ENCODE data around the gene HNRNPL. TPM values are rescaled to one million over a fixed set of nuclear protein-coding genes. Genes with fewer than 3 reads are reported as not detected.
A peak's percentile ranks its signal among the peaks of the same experiment; 100 is the strongest.

HNRNPL gene
- total and polyA plus RNA-seq, 2 experiments from 2014 or later: 123 to 245 TPM

GRCh38 chr19:38870612-38871011, 20.8 kb upstream of the HNRNPL start:
- no peak for DNase-seq
- H3K27me3 ChIP-seq (replicated peaks; ENCODE audit: insufficient read depth): no peaks in the 10 kb centered on the region
- no peak overlapping the region for H3K9ac ChIP-seq
- no peaks in the 10 kb centered on the region for H3K4me1 ChIP-seq (ENCODE audit: insufficient read depth)
- no peaks in the 10 kb centered on the region for H3K9me2 ChIP-seq (ENCODE audit: insufficient read depth)
- H3K4me2 ChIP-seq (ENCODE audit: unreplicated experiment): no peak overlapping the region
- H3K27ac ChIP-seq: no peak overlapping the region
- H4K20me1 ChIP-seq (ENCODE audit: insufficient read depth): no peaks in the 10 kb centered on the region
- no peak overlapping the region for H2AFZ ChIP-seq
- H3K4me3 ChIP-seq: no peak overlapping the region
- H3K9me3 ChIP-seq (ENCODE audit: low read depth): no peaks in the 10 kb centered on the region
- H3K79me2 ChIP-seq (ENCODE audit: insufficient read depth): no peaks in the 10 kb centered on the region
- 94 to 95% methylated on average over 18 to 19 of the region's 19 CpGs for WGBS, 2 experiments (ENCODE audit: low coverage in 1 of 2, low lambda C conversion rate in 2 of 2, missing lambda C conversion rate in 2 of 2)
- in situ Hi-C loops (cut with MboI): no loop called here
- H3K36me3 ChIP-seq (ENCODE audit: low read depth): no peaks in the 10 kb centered on the region
- no peaks in the 10 kb centered on the region for H3F3A ChIP-seq (ENCODE audit: insufficient read depth)
- TF ChIP-seq EZH2phosphoT487 (IDR thresholded peaks at IDR 0.05; ENCODE audit: insufficient read depth, low read depth) (no peak), EZH2 (IDR thresholded peaks at IDR 0.05; ENCODE audit: insufficient read depth, poor library complexity, severe bottlenecking) (no peak)

- Histone ChIP-seq H3K9ac (0 out of 2 replicates have a peak overlapping the region, but pooled peaks have one; percentile 16), H3F3A (ENCODE audit: insufficient read depth) (no peaks in the 10 kb centered on the region), H3K4me2 (ENCODE audit: unreplicated experiment) (peak overlapping the region; percentile 71), H3K27me3 (replicated peaks; ENCODE audit: insufficient read depth) (no peaks in the 10 kb centered on the region), H3K27ac (no peak overlapping the region), H3K4me3 (peak overlapping the region; percentile 65), H4K20me1 (ENCODE audit: insufficient read depth) (no peaks in the 10 kb centered on the region), H3K79me2 (ENCODE audit: insufficient read depth) (no peaks in the 10 kb centered on the region), H3K9me3 (ENCODE audit: low read depth) (no peaks in the 10 kb centered on the region), H3K36me3 (ENCODE audit: low read depth) (no peaks in the 10 kb centered on the region), H3K9me2 (ENCODE audit: insufficient read depth) (no peaks in the 10 kb centered on the region), H3K4me1 (ENCODE audit: insufficient read depth) (no peaks in the 10 kb centered on the region), H2AFZ (peak overlapping the region; percentile 82)
- in situ Hi-C loops (cut with MboI): no loop called here
- DNase-seq: peak; percentile 77
- TF ChIP-seq EZH2phosphoT487 (IDR thresholded peaks at IDR 0.05; ENCODE audit: insufficient read depth, low read depth): no peak
- no peak for TF ChIP-seq EZH2 (IDR thresholded peaks at IDR 0.05; ENCODE audit: insufficient read depth, poor library complexity, severe bottlenecking)
- 21 to 32% methylated on average over 38 to 62 of the region's 62 CpGs for WGBS, 2 experiments (ENCODE audit: low coverage in 1 of 2, low lambda C conversion rate in 2 of 2, missing lambda C conversion rate in 2 of 2)
These were observed 20.2 kb upstream of the HNRNPL start for GRCh38 chr19:38869836-38870607.

GRCh38 chr19:38869160-38869835, 19.5 kb upstream of the HNRNPL start:
- H3K9me2 ChIP-seq (ENCODE audit: insufficient read depth): no peaks in the 10 kb centered on the region
- H2AFZ ChIP-seq: peak overlapping the region; percentile 82
- no peaks in the 10 kb centered on the region for H3K27me3 ChIP-seq (replicated peaks; ENCODE audit: insufficient read depth)
- peak overlapping the region; percentile 65 for H3K4me3 ChIP-seq
- H3K9me3 ChIP-seq (ENCODE audit: low read depth): no peaks in the 10 kb centered on the region
- no peak overlapping the region for H3K9ac ChIP-seq
- in situ Hi-C loops (cut with MboI): no loop called here
- no peak for TF ChIP-seq EZH2 (IDR thresholded peaks at IDR 0.05; ENCODE audit: insufficient read depth, poor library complexity, severe bottlenecking)
- no peak for TF ChIP-seq EZH2phosphoT487 (IDR thresholded peaks at IDR 0.05; ENCODE audit: insufficient read depth, low read depth)
- H3K36me3 ChIP-seq (ENCODE audit: low read depth): no peaks in the 10 kb centered on the region
- H3K79me2 ChIP-seq (ENCODE audit: insufficient read depth): no peaks in the 10 kb centered on the region
- H3K4me2 ChIP-seq (ENCODE audit: unreplicated experiment): peak overlapping the region; percentile 71
- no peaks in the 10 kb centered on the region for H4K20me1 ChIP-seq (ENCODE audit: insufficient read depth)
- WGBS, 2 experiments (ENCODE audit: low coverage in 1 of 2, low lambda C conversion rate in 2 of 2, missing lambda C conversion rate in 2 of 2): 15 to 17% methylated on average over 34 of the region's 34 CpGs
- no peak for DNase-seq
- no peaks in the 10 kb centered on the region for H3F3A ChIP-seq (ENCODE audit: insufficient read depth)
- H3K4me1 ChIP-seq (ENCODE audit: insufficient read depth): no peaks in the 10 kb centered on the region
- H3K27ac ChIP-seq: no peak overlapping the region

GRCh38 chr19:38868551-38868950, 18.8 kb upstream of the HNRNPL start:
- Histone ChIP-seq H3K9ac (no peak overlapping the region), H3K4me1 (ENCODE audit: insufficient read depth) (no peaks in the 10 kb centered on the region), H3K79me2 (ENCODE audit: insufficient read depth) (no peaks in the 10 kb centered on the region), H3K4me2 (ENCODE audit: unreplicated experiment) (no peak overlapping the region), H4K20me1 (ENCODE audit: insufficient read depth) (no peaks in the 10 kb centered on the region), H3K9me3 (ENCODE audit: low read depth) (no peaks in the 10 kb centered on the region), H3K9me2 (ENCODE audit: insufficient read depth) (no peaks in the 10 kb centered on the region), H3F3A (ENCODE audit: insufficient read depth) (no peaks in the 10 kb centered on the region), H3K4me3 (no peak overlapping the region), H3K27me3 (replicated peaks; ENCODE audit: insufficient read depth) (no peaks in the 10 kb centered on the region), H3K27ac (no peak overlapping the region), H3K36me3 (ENCODE audit: low read depth) (no peaks in the 10 kb centered on the region), H2AFZ (no peak overlapping the region)
- 91 to 92% methylated on average over 6 of the region's 6 CpGs for WGBS, 2 experiments (ENCODE audit: low coverage in 1 of 2, low lambda C conversion rate in 2 of 2, missing lambda C conversion rate in 2 of 2)
- TF ChIP-seq EZH2 (IDR thresholded peaks at IDR 0.05; ENCODE audit: insufficient read depth, poor library complexity, severe bottlenecking): no peak
- no peak for TF ChIP-seq EZH2phosphoT487 (IDR thresholded peaks at IDR 0.05; ENCODE audit: insufficient read depth, low read depth)
- no peak for DNase-seq
- in situ Hi-C loops (cut with MboI): no loop called here
